Thoracic aorta (tissue), 2 donors: ENCODE data around the gene HSD11B1. TPM values are rescaled to one million over a fixed set of nuclear protein-coding genes. Genes with fewer than 3 reads are reported as not detected.

ENCODE experiments used
- ATAC-seq: fragments of 150-250 bp; one replicate; pipeline ENCODE4 v1.8.0; 2017; ENCODE audit warnings: low read depth; ENCODE audit not compliant: insufficient number of reproducible peaks, low FRiP score
- DNase-seq: peaks from one replicate; pipeline ENCODE4 v3.0.0-alpha.2; 2020; ENCODE audit warnings: low spot score
- H3K27ac ChIP-seq, 2 donors: fragments of 200-600 bp; sonication (generic); 1 replicate in 1 of 2; 2 replicates in 1 of 2; pipeline ENCODE4 v1.5.1; 2016; ENCODE audit warnings: mild to moderate bottlenecking in 2 of 2, moderate library complexity in 2 of 2
- H3K27me3 ChIP-seq: fragments of 200-600 bp; sonication (generic); replicated peaks from 2 replicates; pipeline ENCODE4 v1.6.0; 2016; ENCODE audit warnings: mild to moderate bottlenecking; ENCODE audit not compliant: insufficient read depth
- H3K36me3 ChIP-seq: fragments of 200-600 bp; sonication (generic); one replicate; pipeline ENCODE4 v1.5.1; 2016
- H3K4me1 ChIP-seq, 2 donors: fragments of 200-600 bp; sonication (generic); 1 replicate in 1 of 2; 2 replicates in 1 of 2; pipeline versions ENCODE4 v1.5.1 to v1.6.0; 2016; ENCODE audit warnings: low read depth in 2 of 2, mild to moderate bottlenecking in 1 of 2; ENCODE audit not compliant: control insufficient read depth in 1 of 2
- H3K4me3 ChIP-seq: fragments of 200-600 bp; sonication (generic); 2 replicates; pipeline ENCODE4 v1.5.1; 2016; ENCODE audit warnings: mild to moderate bottlenecking
- H3K9me3 ChIP-seq: fragments of 200-600 bp; sonication (generic); 2 replicates; pipeline ENCODE4 v1.5.1; 2016
- CTCF ChIP-seq: fragments of 200-600 bp; sonication (generic); IDR thresholded peaks from one replicate; pipeline ENCODE4 v1.5.1; 2019; ENCODE audit warnings: antibody characterized with exemption
- total RNA-seq, 2 donors: library from RNA; depleted of rRNA; stranded (reverse); fragments of >200 nt; gene quantifications; one replicate each; pipeline versions ENCODE4 v1.1.0 to v1.2.3, GENCODE V29; 2016

Gene HSD11B1
- total RNA-seq, 2 donors from 2014 or later = 15.7 to 24.4 TPM

DNA sequence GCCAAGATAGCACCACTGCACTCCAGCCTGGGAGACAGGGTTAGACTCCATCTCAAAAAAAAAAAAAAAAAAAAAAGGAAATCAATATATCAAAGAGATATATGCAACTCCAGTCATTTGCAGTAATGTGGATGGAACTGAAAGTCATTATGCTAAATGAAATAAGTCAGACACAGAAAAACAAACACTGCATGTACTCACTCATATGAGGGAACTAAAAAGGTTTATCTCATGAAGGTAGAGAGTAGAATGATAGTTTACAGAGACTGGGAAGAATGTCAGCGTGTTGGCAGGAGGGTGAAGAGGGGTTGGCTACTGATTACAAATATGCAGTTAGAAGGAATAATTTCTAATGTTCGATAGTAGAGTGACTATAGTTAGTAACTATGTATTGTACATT is 13.2 kb downstream of the HSD11B1 start:
- H3K4me1 ChIP-seq = no peaks in the 10 kb centered on the region
- H3K27me3 ChIP-seq = no peaks in the 10 kb centered on the region
- no peak overlapping the region for H3K27ac ChIP-seq
- no peak overlapping the region for H3K4me3 ChIP-seq
- H3K36me3 ChIP-seq = no peaks in the 10 kb centered on the region
- ATAC-seq (no peak), DNase-seq (no peak)
- no peak for TF ChIP-seq CTCF
- no peaks in the 10 kb centered on the region for H3K9me3 ChIP-seq

GRCh38 chr1:209720326-209720725 is 15.7 kb downstream of the HSD11B1 start:
- no peak for ATAC-seq
- Histone ChIP-seq H3K27ac (no peak overlapping the region), H3K36me3 (no peaks in the 10 kb centered on the region), H3K4me1 (no peaks in the 10 kb centered on the region), H3K4me3 (no peak overlapping the region), H3K27me3 (no peaks in the 10 kb centered on the region), H3K9me3 (no peaks in the 10 kb centered on the region)
- no peak for DNase-seq
- TF ChIP-seq CTCF = no peak

DNA sequence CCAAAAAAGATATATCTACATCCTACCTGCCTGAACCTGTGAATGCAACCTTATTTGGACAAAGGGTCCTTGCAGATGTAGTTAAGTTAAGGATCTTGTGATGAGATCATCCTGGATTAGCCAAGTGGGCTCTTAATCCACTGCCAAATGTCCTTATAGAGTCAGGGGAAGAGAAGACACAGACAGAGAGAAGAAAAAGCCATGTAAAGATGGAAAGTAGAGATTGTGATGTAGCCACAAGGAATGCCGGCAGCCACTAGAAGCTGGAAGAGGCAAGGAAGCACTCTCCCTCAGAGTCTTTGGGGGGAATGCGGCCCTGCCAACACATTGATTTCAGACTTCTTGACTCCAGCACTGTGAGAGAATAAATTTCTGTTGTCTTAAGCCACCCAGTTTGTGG is 16.2 kb downstream of the HSD11B1 start:
- no peak for TF ChIP-seq CTCF
- no peaks in the 10 kb centered on the region for H3K36me3 ChIP-seq
- H3K27ac ChIP-seq = no peak overlapping the region
- no peaks in the 10 kb centered on the region for H3K27me3 ChIP-seq
- no peaks in the 10 kb centered on the region for H3K4me1 ChIP-seq
- H3K9me3 ChIP-seq = no peaks in the 10 kb centered on the region
- DNase-seq (no peak), ATAC-seq (no peak)
- H3K4me3 ChIP-seq = no peak overlapping the region

DNA sequence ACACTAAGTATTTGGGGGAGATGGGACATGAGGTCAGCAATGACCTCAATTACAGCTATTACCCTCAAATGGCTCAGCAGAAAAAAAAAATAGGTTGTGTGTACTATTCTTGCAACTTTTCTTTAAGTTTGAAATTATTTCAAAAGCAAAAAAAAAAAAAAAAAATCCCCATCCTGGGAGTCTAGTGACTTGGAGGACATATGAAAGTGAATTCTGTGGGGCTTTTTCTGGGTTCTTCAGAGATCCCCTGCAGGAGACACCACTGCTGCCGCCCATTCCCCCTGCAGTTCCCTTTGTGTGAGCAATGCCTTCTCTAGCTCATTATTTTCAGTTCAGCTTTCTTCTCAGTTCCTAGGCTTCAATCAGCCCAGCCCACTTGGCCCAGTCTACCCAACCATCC is 16.7 kb downstream of the HSD11B1 start:
- Histone ChIP-seq H3K36me3 (no peaks in the 10 kb centered on the region), H3K27ac (no peak overlapping the region), H3K4me1 (no peaks in the 10 kb centered on the region), H3K27me3 (no peaks in the 10 kb centered on the region), H3K9me3 (no peaks in the 10 kb centered on the region), H3K4me3 (no peak overlapping the region)
- TF ChIP-seq CTCF = no peak
- DNase-seq (no peak), ATAC-seq (no peak)

DNA sequence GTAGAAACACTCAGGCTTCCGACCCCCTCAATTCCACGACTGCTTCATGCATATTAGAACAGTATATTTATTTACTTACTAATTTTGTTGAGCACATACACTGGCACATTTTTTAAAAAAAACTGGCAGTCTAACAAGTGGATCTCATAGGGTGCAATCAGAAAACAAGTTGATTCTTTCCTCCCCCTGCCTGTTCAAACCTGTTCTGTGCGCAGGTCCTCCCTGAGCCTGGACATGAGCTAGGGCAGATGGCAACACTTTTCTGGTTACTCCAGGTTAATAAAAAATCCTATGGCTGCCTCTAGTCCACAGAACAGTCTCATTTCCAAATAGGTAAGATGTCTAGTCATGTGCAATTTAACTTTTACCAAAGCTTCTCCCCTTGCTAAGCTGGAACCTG is 18.6 kb downstream of the HSD11B1 start:
- H3K4me3 ChIP-seq = no peak overlapping the region
- no peak for DNase-seq
- TF ChIP-seq CTCF = no peak
- H3K4me1 ChIP-seq = no peaks in the 10 kb centered on the region
- H3K27ac ChIP-seq = no peak overlapping the region
- no peak for ATAC-seq
- H3K9me3 ChIP-seq = no peaks in the 10 kb centered on the region
- no peaks in the 10 kb centered on the region for H3K36me3 ChIP-seq
- H3K27me3 ChIP-seq = no peaks in the 10 kb centered on the region
